Measurements from ENCODE around the gene PAM.

DNA sequence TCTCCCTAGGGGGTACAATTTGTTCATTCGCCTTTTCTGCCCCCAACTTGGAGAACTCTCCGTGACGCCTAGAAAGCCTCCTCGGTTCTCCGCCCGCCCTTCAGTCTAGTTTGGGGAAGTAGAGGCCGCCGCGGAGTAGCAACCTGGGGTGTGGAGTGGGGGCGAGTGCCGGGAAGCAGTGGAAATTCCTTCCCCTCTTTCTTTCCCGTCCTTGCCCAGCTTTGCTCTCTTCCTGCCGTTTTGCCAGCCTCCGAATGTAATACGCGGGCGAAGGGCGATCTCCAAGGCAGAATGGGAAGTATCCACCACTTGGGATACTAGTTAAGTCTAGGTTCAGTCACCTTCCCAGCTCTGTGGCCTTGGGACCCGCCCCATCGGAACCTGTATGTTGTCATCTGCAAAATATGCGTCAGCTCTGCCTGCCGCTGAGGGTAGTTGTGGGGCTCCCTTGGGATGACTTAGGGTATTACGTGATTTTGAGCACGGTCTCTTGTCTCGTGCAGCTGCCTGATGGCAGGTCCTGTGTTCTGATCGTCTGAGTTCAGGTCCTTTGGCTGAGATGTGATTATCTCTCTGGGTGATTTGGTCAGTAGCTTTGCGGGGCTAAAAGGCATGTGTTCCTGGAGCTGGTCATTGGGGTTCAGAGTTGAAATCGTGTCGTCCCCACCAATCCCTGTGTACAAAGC is 724 bp downstream of the PAM start:
- TF ChIP-seq POLR2AphosphoS5 (IDR thresholded peaks at IDR 0.05; ENCODE audit: low read depth, low read length) (no peak), TAF1 (IDR thresholded peaks at IDR 0.05; ENCODE audit: low read depth, low read length) (no peak)

Data from GM12891 (cell line).